ENCODE results near the gene ARSA. TPM values are rescaled to one million over a fixed set of nuclear protein-coding genes. Genes with fewer than 3 reads are reported as not detected.

Gene ARSA
- total RNA-seq, 1 donor from 2014 or later: 12.1 TPM

DNA sequence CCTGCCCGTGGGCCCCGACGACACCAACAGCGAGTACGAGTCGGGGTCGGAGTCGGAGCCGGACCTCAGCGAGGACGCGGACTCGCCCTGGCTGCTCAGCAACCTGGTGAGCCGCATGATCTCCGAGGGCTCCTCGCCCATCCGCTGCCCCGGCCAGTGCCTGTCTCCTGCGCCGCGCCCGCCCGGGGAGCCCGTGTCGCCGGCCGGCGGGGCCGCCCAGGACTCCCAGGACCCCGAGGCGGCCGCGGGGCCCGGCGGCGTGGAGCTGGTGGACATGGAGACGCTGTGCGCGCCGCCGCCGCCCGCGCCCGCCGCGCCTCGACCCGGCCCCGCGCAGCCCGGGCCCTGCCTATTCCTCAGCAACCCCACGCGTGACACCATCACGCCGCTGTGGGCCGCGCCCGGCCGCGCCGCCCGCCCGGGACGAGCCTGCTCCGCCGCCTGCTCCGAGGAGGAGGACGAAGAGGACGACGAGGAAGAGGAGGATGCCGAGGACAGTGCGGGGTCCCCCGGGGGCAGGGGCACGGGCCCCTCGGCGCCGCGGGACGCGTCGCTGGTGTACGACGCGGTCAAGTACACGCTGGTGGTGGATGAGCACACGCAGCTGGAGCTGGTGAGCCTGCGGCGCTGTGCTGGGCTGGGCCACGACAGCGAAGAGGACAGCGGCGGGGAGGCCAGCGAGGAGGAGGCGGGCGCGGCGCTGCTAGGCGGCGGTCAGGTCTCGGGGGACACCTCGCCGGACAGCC lies 23.5 kb downstream of the ARSA start:
- H3K4me3 ChIP-seq (ENCODE audit: low read depth, low read length): no peak overlapping the region
- peaks cover 16% of the 10 kb centered on the region for H3K27me3 ChIP-seq (ENCODE audit: control insufficient read depth, insufficient read depth, low read length)
- FAIRE-seq (no peak), DNase-seq (ENCODE audit: low read depth) (no peak)
- H3K36me3 ChIP-seq (ENCODE audit: control insufficient read depth, insufficient read depth, low read length): no peaks in the 10 kb centered on the region
- TF ChIP-seq, protein P1, sequence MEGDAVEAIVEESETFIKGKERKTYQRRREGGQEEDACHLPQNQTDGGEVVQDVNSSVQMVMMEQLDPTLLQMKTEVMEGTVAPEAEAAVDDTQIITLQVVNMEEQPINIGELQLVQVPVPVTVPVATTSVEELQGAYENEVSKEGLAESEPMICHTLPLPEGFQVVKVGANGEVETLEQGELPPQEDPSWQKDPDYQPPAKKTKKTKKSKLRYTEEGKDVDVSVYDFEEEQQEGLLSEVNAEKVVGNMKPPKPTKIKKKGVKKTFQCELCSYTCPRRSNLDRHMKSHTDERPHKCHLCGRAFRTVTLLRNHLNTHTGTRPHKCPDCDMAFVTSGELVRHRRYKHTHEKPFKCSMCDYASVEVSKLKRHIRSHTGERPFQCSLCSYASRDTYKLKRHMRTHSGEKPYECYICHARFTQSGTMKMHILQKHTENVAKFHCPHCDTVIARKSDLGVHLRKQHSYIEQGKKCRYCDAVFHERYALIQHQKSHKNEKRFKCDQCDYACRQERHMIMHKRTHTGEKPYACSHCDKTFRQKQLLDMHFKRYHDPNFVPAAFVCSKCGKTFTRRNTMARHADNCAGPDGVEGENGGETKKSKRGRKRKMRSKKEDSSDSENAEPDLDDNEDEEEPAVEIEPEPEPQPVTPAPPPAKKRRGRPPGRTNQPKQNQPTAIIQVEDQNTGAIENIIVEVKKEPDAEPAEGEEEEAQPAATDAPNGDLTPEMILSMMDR (IDR thresholded peaks at IDR 0.05; ENCODE audit: insufficient read depth, low read length, severe bottlenecking): no peak

DNA sequence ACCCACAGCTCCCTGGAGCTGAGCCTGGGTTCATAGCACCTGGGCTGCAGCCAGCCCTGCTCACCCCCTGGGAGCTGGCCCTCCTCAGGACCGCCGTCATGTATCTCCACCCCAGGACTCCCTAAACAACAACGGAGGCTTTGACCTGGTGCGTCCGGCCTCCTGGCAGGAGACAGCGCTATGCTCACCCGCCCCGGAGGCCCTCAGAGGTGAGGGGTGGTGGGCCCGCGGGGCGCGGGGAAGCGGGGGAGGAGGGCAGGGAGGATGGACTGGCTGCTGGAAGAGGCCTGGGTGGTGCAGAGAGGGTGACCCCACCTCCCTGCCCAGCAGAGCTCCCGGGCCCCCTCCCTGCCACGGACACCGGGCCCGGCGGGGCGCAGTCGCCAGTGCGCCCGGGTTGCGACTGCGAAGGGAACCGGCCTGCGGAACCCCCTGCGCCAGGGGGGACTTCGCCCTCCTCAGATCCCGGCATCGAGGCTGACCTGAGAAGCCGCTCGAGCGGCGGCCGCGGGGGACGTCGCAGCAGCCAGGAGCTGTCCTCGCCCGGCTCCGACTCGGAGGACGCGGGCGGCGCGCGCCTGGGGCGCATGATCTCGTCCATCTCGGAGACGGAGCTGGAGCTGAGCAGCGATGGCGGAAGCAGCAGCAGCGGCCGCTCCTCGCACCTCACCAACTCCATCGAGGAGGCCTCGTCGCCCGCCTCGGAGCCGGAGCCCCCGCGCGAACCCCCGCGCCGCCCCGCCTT lies 24.3 kb downstream of the ARSA start:
- Histone ChIP-seq H3K27me3 (ENCODE audit: control insufficient read depth, insufficient read depth, low read length) (peaks cover 16% of the 10 kb centered on the region), H3K4me3 (ENCODE audit: low read depth, low read length) (no peak overlapping the region), H3K36me3 (ENCODE audit: control insufficient read depth, insufficient read depth, low read length) (no peaks in the 10 kb centered on the region)
- no peak for FAIRE-seq
- TF ChIP-seq, protein P1 (IDR thresholded peaks at IDR 0.05; ENCODE audit: insufficient read depth, low read length, severe bottlenecking): no peak
- no peak for DNase-seq (ENCODE audit: low read depth)

DNA sequence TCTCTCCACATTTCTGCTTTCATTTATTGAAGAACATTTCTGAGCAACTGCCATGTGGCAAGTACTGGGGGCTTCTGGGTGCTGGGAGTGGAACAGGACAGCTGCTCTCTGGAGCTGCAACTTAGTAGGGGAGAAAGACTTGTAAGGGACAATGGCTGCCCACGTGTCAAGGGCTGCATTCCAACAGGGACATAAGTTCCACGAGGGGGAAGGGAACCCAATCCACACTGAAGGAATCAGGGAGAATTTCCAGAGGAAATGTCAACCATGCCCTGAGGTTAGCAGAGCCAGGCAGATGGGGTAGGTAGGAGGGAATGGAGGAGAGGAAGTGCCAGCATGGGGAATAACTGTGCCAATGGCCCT lies 25.6 kb downstream of the ARSA start:
- TF ChIP-seq, protein P1 (IDR thresholded peaks at IDR 0.05; ENCODE audit: insufficient read depth, low read length, severe bottlenecking): no peak
- FAIRE-seq (no peak), DNase-seq (ENCODE audit: low read depth) (no peak)
- Histone ChIP-seq H3K27me3 (ENCODE audit: control insufficient read depth, insufficient read depth, low read length) (peaks cover 16% of the 10 kb centered on the region), H3K4me3 (ENCODE audit: low read depth, low read length) (no peak overlapping the region), H3K36me3 (ENCODE audit: control insufficient read depth, insufficient read depth, low read length) (no peaks in the 10 kb centered on the region)

DNA sequence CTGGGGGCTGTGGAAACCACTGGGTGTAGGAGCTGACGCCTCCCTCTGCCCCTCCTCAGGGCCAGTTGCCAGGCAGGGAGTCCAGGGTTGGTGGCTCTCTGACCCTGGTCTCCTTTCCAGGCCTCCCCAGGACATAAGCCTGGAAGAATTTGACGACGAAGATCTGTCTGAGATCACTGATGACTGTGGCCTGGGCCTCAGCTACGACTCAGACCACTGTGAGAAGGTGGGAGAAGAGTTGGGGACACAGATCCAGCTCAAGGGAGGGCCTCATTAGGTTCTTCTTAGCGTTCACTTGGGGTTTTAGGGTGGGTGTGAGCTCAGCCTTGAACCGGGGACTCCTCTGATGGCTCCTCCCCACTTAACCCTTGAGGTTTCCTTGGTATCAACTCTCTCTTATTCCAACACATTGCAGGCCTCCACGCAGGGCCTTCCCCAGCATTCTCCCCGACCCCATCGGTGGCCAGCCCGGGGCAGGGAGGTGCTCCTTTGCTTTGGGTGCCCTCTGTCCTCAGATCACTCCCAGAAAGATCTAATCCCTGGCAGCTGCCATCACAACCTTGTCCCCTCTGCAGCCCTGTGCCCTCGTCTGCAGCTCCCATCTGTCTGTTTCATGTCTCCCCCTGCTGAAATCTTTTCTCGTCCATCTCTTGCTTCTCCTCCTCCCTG lies 26.1 kb downstream of the ARSA start:
- H3K36me3 ChIP-seq (ENCODE audit: control insufficient read depth, insufficient read depth, low read length): no peaks in the 10 kb centered on the region
- peaks cover 16% of the 10 kb centered on the region for H3K27me3 ChIP-seq (ENCODE audit: control insufficient read depth, insufficient read depth, low read length)
- no peak overlapping the region for H3K4me3 ChIP-seq (ENCODE audit: low read depth, low read length)
- DNase-seq (ENCODE audit: low read depth) (no peak), FAIRE-seq (no peak)
- TF ChIP-seq, protein P1 (IDR thresholded peaks at IDR 0.05; ENCODE audit: insufficient read depth, low read length, severe bottlenecking): no peak

DNA sequence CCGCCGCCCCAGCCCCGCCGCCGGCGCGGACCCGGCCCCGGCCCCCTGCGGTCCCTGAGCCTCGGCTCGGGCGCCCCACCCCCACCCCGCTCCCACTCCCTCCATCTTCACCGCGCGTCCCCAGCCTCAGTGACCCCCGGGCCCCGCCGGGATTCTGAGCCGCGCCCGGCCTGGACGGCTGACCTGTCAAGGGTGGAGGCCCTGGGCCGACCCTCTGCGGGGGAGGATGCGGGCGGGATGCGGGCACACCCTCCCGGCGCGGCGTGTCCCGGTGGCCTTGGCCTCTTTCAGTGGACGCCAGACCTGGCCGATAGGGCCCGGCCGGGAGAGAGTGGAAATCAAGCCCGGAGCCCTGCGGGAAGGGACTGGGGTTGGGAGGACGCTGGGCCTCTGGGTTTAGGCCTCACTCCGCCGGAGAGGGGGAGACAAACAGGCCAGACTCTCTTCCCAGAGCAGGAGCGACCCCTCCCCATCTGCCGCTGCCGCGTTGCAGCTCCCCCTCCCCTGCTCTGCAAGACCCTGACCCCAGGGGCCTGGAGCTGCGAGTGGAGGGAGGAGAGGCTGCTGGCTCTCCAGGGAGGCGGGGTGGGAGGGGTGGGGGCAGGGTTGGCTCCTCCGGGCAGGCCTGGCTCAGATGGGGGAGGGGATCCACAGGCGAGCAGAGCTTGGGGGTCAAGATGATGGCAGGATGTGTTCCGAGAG lies 26.8 kb downstream of the ARSA start:
- DNase-seq (ENCODE audit: low read depth) (no peak), FAIRE-seq (no peak)
- TF ChIP-seq, protein P1 (IDR thresholded peaks at IDR 0.05; ENCODE audit: insufficient read depth, low read length, severe bottlenecking): no peak
- H3K4me3 ChIP-seq (ENCODE audit: low read depth, low read length): no peak overlapping the region
- H3K36me3 ChIP-seq (ENCODE audit: control insufficient read depth, insufficient read depth, low read length): no peaks in the 10 kb centered on the region
- peaks cover 16% of the 10 kb centered on the region for H3K27me3 ChIP-seq (ENCODE audit: control insufficient read depth, insufficient read depth, low read length)

Data from bronchial epithelial cell (primary cell).